Right atrium auricular region (tissue), 2 donors: Measurements from ENCODE around the gene COMMD2. TPM values are rescaled to one million over a fixed set of nuclear protein-coding genes. Genes with fewer than 3 reads are reported as not detected.

ENCODE experiments used
- DNase-seq: peaks from one replicate; pipeline ENCODE4 v3.0.0-alpha.2; 2019; ENCODE audit warnings: low spot score
- H3K27ac ChIP-seq, 2 donors: fragments of 200-600 bp; sonication (generic); 1 replicate in 1 of 2; 2 replicates in 1 of 2; pipeline ENCODE4 v1.5.1; 2016 to 2019
- H3K27me3 ChIP-seq, 2 donors: fragments of 200-600 bp; sonication (generic); one replicate each; pipeline versions ENCODE4 v1.5.1 to v1.6.0; 2017 to 2019
- H3K36me3 ChIP-seq: fragments of 200-600 bp; sonication (generic); one replicate; pipeline ENCODE4 v1.5.1; 2016
- H3K4me1 ChIP-seq, 2 donors: fragments of 200-600 bp; sonication (generic); one replicate each; pipeline versions ENCODE4 v1.5.1 to v1.6.0; 2017 to 2019
- H3K4me3 ChIP-seq, 2 donors: fragments of 200-600 bp; sonication (generic); 1 replicate in 1 of 2; 2 replicates in 1 of 2; pipeline ENCODE4 v1.5.1; 2017 to 2019; ENCODE audit warnings: mild to moderate bottlenecking in 1 of 2, moderate library complexity in 1 of 2
- H3K9me3 ChIP-seq, 2 donors: fragments of 200-600 bp; sonication (generic); one replicate each; pipeline ENCODE4 v1.5.1; 2019
- total RNA-seq, 2 donors: library from RNA; depleted of rRNA; stranded (reverse); fragments of >200 nt; gene quantifications; one replicate each; pipeline ENCODE4 v1.1.0, GENCODE V29; 2016
- TF ChIP-seq, protein P1 (sequence below), 2 donors: fragments of 200-600 bp; sonication (generic); IDR thresholded peaks; one replicate each; pipeline ENCODE4 v1.5.1; 2019; ENCODE audit warnings: antibody characterized with exemption in 2 of 2

Gene COMMD2
- total RNA-seq, 2 donors from 2014 or later = 10.3 to 10.6 TPM

DNA sequence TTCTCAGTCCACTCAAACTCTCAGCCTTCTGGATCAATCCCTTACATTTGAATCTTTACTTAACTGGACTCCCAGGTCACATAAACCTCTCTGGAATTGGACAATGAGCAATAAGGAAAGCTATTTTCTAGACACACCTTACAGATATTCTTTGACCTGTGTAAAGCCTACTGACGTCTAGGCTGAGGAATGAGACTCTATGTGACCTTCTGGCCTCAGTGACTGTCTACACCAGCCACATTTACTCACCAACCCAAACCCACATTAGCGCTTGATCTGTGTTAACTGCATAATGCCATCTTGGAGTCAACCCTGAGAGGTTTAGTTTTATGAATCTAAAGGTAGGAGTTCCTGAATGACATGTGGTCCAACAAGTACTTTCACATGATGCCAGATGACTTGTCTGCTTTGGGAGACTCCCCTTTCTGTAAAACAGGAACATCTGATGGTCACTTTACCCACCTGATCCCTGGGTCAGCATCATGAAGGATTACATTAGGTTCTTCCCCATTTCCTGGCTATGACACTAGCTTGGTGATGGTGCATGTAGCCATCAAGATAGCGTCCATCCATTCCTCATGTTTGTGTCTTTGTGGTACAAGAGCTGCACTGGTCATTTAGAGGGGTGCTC, 11.4 kb upstream of the COMMD2 start:
- no peak for DNase-seq
- Histone ChIP-seq H3K27ac (no peak overlapping the region), H3K4me1 (no peaks in the 10 kb centered on the region), H3K27me3 (no peaks in the 10 kb centered on the region), H3K4me3 (no peak overlapping the region), H3K36me3 (no peaks in the 10 kb centered on the region), H3K9me3 (no peaks in the 10 kb centered on the region)
- TF ChIP-seq, protein P1, sequence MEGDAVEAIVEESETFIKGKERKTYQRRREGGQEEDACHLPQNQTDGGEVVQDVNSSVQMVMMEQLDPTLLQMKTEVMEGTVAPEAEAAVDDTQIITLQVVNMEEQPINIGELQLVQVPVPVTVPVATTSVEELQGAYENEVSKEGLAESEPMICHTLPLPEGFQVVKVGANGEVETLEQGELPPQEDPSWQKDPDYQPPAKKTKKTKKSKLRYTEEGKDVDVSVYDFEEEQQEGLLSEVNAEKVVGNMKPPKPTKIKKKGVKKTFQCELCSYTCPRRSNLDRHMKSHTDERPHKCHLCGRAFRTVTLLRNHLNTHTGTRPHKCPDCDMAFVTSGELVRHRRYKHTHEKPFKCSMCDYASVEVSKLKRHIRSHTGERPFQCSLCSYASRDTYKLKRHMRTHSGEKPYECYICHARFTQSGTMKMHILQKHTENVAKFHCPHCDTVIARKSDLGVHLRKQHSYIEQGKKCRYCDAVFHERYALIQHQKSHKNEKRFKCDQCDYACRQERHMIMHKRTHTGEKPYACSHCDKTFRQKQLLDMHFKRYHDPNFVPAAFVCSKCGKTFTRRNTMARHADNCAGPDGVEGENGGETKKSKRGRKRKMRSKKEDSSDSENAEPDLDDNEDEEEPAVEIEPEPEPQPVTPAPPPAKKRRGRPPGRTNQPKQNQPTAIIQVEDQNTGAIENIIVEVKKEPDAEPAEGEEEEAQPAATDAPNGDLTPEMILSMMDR (IDR thresholded peaks at IDR 0.05) = no peak

DNA sequence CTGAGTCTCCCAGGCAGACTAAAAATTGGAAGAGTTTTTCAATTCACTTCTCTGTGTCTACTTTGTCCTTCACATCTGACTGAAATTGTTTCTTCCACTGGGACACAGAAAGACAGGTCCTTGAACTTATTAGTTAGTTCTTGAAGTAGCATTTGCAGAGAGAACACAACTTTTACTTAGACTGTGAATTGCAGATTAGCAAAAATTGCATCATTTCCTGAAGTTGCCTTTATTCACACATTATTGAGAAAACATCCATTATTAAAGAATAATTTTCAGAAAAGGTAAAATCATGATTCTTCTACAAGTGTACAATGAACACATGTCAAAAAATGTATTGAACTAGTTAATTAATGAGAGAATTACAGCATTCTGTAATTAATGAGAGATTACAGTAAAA, 1.4 kb upstream of the COMMD2 start:
- TF ChIP-seq, protein P1 (IDR thresholded peaks at IDR 0.05) = no peak
- Histone ChIP-seq H3K36me3 (peaks cover 20% of the 10 kb centered on the region), H3K4me3 (no peak overlapping the region), H3K9me3 (no peaks in the 10 kb centered on the region), H3K4me1 (peaks cover 0 to 16% of the 10 kb centered on the region in 2 donors), H3K27me3 (no peaks in the 10 kb centered on the region), H3K27ac (no peak overlapping the region)
- no peak for DNase-seq

DNA sequence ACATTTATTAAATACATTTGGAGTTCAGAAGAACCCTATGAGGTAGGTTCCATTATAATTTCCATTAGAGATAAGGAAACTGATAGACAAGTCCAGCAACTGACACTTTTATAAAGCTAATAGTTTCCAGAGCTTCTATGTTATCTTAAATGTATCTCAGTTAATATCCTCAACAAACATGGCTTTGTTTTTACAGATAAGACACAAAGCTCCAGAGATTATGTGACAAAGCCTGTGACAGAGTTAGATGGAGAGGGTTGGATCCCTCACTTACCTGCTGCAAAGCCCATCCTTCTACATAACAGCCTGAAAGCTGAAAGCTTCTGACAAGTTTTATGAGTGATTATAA, 473 bp upstream of the COMMD2 start:
- Histone ChIP-seq H3K36me3 (peaks cover 26% of the 10 kb centered on the region), H3K27me3 (no peaks in the 10 kb centered on the region), H3K27ac (peak overlapping the region; percentile 76 to 85), H3K4me3 (peak overlapping the region; percentile 73 to 82), H3K9me3 (no peaks in the 10 kb centered on the region), H3K4me1 (peaks cover 0 to 16% of the 10 kb centered on the region in 2 donors)
- TF ChIP-seq, protein P1 (IDR thresholded peaks at IDR 0.05) = peak in 1 of 2 donors; percentile 3
- no peak for DNase-seq

DNA sequence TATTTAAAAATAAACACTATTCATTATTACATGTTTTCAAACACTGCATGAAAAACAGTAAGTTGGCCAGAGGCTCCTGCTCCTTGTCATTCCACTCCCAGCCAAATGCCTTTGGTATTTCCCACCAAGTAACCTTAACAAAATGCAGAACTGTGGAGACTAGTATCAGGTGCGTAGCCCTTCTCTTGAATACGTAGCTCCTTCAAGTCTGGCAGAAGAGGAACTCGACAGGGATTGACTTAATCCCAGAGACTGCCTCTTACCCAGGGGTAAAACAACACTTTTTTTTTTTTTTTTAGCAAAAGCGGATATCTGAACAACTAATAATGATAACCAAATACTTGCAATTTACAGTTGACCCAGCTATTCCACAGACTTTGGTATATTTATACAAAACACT, 738 bp downstream of the COMMD2 start:
- H3K9me3 ChIP-seq = no peaks in the 10 kb centered on the region
- peaks cover 0 to 16% of the 10 kb centered on the region in 2 donors for H3K4me1 ChIP-seq
- DNase-seq = no peak
- no peaks in the 10 kb centered on the region for H3K27me3 ChIP-seq
- TF ChIP-seq, protein P1 (IDR thresholded peaks at IDR 0.05) = no peak
- H3K4me3 ChIP-seq = peak overlapping the region; percentile 73 to 82
- H3K36me3 ChIP-seq = peaks cover 32% of the 10 kb centered on the region
- H3K27ac ChIP-seq = peak overlapping the region in 1 of 2 donors; percentile 85

DNA sequence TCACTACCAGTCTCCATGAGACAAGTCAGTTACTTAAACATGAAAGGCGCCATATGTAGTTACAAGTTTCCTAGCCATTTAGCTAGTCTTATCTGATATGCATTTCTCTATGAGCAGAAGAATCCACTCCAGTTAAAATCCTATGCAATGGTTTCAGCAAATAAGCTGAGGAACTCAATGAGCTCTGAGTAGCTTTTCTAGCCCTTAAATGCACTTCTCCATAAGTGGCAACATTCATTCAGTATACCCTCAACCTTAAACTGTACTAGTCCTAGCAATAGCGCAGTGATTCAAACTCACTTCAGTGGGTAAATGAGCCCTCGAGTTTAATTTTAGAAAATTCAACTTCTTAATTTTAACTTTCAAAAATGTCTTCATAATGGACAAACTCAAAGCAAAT, 7.7 kb downstream of the COMMD2 start:
- TF ChIP-seq, protein P1 (IDR thresholded peaks at IDR 0.05) = no peak
- H3K27me3 ChIP-seq = no peaks in the 10 kb centered on the region
- H3K36me3 ChIP-seq = peaks cover 63% of the 10 kb centered on the region
- no peak overlapping the region for H3K4me3 ChIP-seq
- no peak for DNase-seq
- no peak overlapping the region for H3K27ac ChIP-seq
- H3K9me3 ChIP-seq = no peaks in the 10 kb centered on the region
- H3K4me1 ChIP-seq = no peaks in the 10 kb centered on the region

DNA sequence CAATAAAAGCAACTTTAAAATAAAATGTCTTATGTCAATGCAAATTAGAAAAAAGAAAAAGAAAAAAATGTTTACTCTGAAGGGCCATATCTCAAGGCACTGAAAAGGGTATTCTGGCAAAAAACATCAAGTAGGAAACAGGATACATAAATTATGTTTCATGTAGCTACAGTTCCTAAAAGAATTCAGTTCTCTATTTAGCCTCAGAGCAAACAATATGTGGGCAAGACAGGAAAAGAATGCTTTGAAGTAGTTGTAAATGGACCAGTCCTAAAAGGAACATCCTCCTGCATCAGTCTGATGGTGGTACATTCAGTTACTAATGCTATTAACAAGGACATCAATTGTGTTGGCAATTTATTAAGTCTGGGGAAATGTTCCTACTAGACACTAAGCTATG, 8.1 kb downstream of the COMMD2 start:
- Histone ChIP-seq H3K4me1 (no peaks in the 10 kb centered on the region), H3K4me3 (no peak overlapping the region), H3K9me3 (no peaks in the 10 kb centered on the region), H3K36me3 (peaks cover 63% of the 10 kb centered on the region), H3K27ac (no peak overlapping the region), H3K27me3 (no peaks in the 10 kb centered on the region)
- no peak for DNase-seq
- TF ChIP-seq, protein P1 (IDR thresholded peaks at IDR 0.05) = no peak
